ENCODE results near the gene AIP. TPM values are rescaled to one million over a fixed set of nuclear protein-coding genes. Genes with fewer than 3 reads are reported as not detected.

AIP gene
- total and polyA plus RNA-seq, 9 of the 15 experiments (the other 6 are each of a cell fraction or from before 2014, with no cell fraction given), result 5.2 to 92.5 (median 52.7) TPM

GRCh38 chr11:67521924-67522323 is 39.1 kb downstream of the AIP start:
- no peak for ATAC-seq
- intact Hi-C loops (cut with micrococcal nuclease), result no loop called here
- Histone ChIP-seq H3K4me3 (no peak overlapping the region), H2AFZ (ENCODE audit: low read depth, low read length) (no peak overlapping the region), H3K4me2 (ENCODE audit: insufficient read depth, low read length) (no peak overlapping the region), H4K20me1 (replicated peaks; ENCODE audit: control insufficient read depth, insufficient read depth, low read length) (0 out of 2 replicates have a peak, but pooled peaks cover 4% of the 10 kb centered on the region), H3K79me2 (ENCODE audit: control insufficient read depth, insufficient read depth, low read length) (no peaks in the 10 kb centered on the region), H3K4me1 (replicated peaks in 1 of 2; ENCODE audit: control insufficient read depth in 2 of 2, insufficient read depth in 2 of 2, low read length in 2 of 2) (peaks cover 0 to 36% of the 10 kb centered on the region in 2 experiments; a peak in 2 of 5 replicates), H3K27me3 (ENCODE audit: control insufficient read depth in 2 of 2, insufficient read depth in 2 of 2, low read length in 2 of 2) (peaks cover 2 to 36% of the 10 kb centered on the region in 2 experiments; a peak in 4 of 5 replicates), H3K9me3 (replicated peaks; ENCODE audit: control insufficient read depth, insufficient read depth, low read depth, low read length) (no peaks in the 10 kb centered on the region), H3K36me3 (ENCODE audit: control insufficient read depth, insufficient read depth, low read length) (no peaks in the 10 kb centered on the region), H3K27ac (ENCODE audit: extremely low read depth, low read depth, low read length) (no peak overlapping the region), H3K9ac (ENCODE audit: insufficient read depth in 1 of 2, low read depth in 2 of 2, low read length in 2 of 2) (no peak overlapping the region), H3K9me1 (ENCODE audit: control insufficient read depth, insufficient read depth, low read length) (no peaks in the 10 kb centered on the region)
- BruUV-seq (replicated peaks), result no TSS peak
- no peak for TF ChIP-seq ZFP36 (IDR thresholded peaks at IDR 0.05; ENCODE audit: low read depth, low read length, partially characterized antibody)
- no peak for TF ChIP-seq XRCC3 (IDR thresholded peaks at IDR 0.05)
- no peak for TF ChIP-seq RBM22 (IDR thresholded peaks at IDR 0.05; ENCODE audit: low read depth, low read length, poor library complexity, severe bottlenecking)
- TF ChIP-seq, protein P1, sequence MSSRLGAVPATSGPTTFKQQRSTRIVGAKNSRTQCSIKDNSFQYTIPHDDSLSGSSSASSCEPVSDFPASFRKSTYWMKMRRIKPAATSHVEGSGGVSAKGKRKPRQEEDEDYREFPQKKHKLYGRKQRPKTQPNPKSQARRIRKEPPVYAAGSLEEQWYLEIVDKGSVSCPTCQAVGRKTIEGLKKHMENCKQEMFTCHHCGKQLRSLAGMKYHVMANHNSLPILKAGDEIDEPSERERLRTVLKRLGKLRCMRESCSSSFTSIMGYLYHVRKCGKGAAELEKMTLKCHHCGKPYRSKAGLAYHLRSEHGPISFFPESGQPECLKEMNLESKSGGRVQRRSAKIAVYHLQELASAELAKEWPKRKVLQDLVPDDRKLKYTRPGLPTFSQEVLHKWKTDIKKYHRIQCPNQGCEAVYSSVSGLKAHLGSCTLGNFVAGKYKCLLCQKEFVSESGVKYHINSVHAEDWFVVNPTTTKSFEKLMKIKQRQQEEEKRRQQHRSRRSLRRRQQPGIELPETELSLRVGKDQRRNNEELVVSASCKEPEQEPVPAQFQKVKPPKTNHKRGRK (tag; IDR thresholded peaks at IDR 0.05), result no peak
- no peak for TF ChIP-seq ZC3H11A (IDR thresholded peaks at IDR 0.05; ENCODE audit: low read depth, low read length)
- no peak for TF ChIP-seq TGIF2 (CRISPR knock-in tag; IDR thresholded peaks at IDR 0.05)
- TF ChIP-seq, protein P2, sequence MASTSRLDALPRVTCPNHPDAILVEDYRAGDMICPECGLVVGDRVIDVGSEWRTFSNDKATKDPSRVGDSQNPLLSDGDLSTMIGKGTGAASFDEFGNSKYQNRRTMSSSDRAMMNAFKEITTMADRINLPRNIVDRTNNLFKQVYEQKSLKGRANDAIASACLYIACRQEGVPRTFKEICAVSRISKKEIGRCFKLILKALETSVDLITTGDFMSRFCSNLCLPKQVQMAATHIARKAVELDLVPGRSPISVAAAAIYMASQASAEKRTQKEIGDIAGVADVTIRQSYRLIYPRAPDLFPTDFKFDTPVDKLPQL (IDR thresholded peaks at IDR 0.05; ENCODE audit: extremely low read depth, insufficient read length), result no peak
- no peak for TF ChIP-seq NFIX (CRISPR knock-in tag; IDR thresholded peaks at IDR 0.05; ENCODE audit: low read depth)
- no peak for TF ChIP-seq ZNF174 (CRISPR knock-in tag; IDR thresholded peaks at IDR 0.05)
- no peak for TF ChIP-seq ZNF395 (CRISPR knock-in tag; IDR thresholded peaks at IDR 0.05)
- TF ChIP-seq CBFA2T2 (conservative IDR thresholded peaks at IDR 0.05), result no peak
- ChIA-PET CTCF (ENCODE audit: low intra/inter-chr PET ratio) (interaction anchor here (0.6 kb wide), 1 partner anchor 1135 kb away, joined by 3 read pairs; no protein-coding TSS in a partner anchor), POLR2A (no interaction called here)
- in situ Hi-C loops (cut with MboI), result no loop called here
- FAIRE-seq, result no peak
- no peak for DNase-seq (ENCODE audit: extremely low read depth in 1 of 4, low spot score in 3 of 4)
- WGBS (ENCODE audit: insufficient coverage, low coverage, missing lambda C conversion rate), result 23% methylated on average over 7 of the region's 10 CpGs

Measured in K562 (cell line).